OCI-LY7 (cell line): ENCODE data around the gene MTF1.

Experiments
- CTCF ChIP-seq: fragments of 200-600 bp; sonication (generic); conservative IDR thresholded peaks from 2 replicates; pipeline ENCODE4 v1.5.1; 2014; ENCODE audit warnings: mild to moderate bottlenecking, antibody characterized with exemption, low read length, moderate library complexity, mixed read lengths
- EZH2phosphoT487 ChIP-seq: fragments of 200-600 bp; sonication (generic); IDR thresholded peaks from 2 replicates; pipeline ENCODE4 v1.6.1; 2018; ENCODE audit warnings: low read depth, borderline replicate concordance, mild to moderate bottlenecking, mixed run types, antibody characterized with exemption, low read length, moderate library complexity, mixed read lengths

GRCh38 chr1:37878071-37878470 lies 18.7 kb upstream of the MTF1 start:
- TF ChIP-seq CTCF (no peak), EZH2phosphoT487 (no peak)
